ENCODE data around the gene CCDC74B.
"Not testable (repeated sequence)": the region's sequence is repeated elsewhere in the genome, so short reads cannot be mapped to it uniquely, and the experiment has no call there.

Gene CCDC74B

GRCh38 chr2:130165293-130166016 is 20.5 kb upstream of the CCDC74B start:
- no peak for DNase-seq

GRCh38 chr2:130162968-130163367 is 18.1 kb upstream of the CCDC74B start:
- no peak for DNase-seq

GRCh38 chr2:130162486-130162885 is 17.6 kb upstream of the CCDC74B start:
- DNase-seq: not testable (repeated sequence)

- not testable (repeated sequence) for DNase-seq
These were observed 16.2 kb upstream of the CCDC74B start for GRCh38 chr2:130160838-130161705.

DNA sequence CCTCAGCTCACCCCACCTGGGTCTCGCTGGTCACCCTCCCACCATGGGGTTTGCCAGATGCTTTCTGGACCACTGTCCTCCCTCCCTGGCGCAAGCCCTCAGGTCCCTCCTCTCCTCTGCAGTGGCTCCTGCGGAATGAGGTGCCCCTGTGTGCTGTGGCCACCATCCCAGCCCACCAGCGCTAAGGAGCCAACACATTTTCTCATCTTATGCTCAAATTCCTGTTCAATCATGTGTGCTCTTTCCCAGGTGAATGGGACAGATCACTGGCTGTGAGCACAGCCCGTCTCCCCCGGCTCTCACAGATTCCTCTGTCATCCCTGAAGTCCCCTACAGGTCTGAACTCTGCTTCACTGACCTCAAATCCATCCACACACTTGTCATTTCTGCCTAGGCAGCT is 15.2 kb upstream of the CCDC74B start:
- DNase-seq: no peak

- not testable (repeated sequence) for DNase-seq
These were observed 14.5 kb upstream of the CCDC74B start for GRCh38 chr2:130159376-130159775.

GRCh38 chr2:130158631-130159030 is 13.7 kb upstream of the CCDC74B start:
- DNase-seq: no peak

DNA sequence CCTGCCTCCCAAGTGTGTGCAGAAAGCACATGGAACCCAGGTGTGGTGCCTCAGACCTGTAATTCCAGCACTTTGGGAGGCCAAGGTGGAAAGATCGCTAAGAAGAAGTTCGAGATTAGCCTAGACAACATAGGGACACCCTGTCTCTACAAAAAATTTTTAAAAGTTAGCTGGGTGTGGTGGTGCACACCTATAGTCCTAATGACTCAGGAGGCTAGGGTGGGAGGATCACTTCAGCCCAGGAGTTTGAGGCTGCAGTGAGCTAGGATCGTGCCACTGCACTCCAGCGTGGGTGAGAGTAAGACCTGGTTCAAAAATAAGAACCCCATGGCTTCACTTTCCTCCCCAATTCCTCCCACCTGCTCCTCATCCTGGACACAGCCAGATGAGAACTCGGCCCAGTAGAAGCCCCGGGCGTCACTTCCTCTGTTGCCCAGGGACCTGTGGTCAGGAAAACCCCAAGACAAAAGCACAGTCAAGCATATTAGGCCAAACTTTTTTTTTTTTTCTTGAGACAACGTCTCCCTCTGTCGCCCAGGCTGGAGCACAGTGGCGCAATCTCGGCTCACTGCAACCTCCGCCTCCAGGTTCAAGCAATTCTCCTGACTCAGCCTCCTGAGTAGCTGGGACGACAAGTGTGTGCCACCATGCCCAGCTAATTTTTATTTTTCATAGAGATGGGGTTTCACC is 13.1 kb upstream of the CCDC74B start:
- DNase-seq: not testable (repeated sequence)

DNA sequence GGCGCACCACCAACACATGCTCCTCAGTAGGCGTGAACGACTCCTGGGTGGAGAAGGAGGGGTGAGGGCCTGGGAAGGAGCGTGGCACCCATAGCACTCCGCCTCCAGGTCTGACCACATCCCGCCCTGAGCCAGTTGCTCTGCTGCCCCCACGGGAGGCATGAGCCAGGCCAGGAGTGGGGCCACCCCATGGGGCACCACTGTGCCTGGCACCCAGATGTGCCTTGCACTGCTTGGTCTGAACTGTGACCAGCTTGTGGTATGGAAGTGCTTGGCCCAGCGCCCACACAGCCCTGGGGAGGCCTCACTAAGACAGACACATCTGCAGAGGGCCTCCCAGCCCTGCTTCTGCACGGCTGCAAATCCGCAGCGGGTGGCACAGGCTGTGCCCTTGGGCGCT is 12.4 kb upstream of the CCDC74B start:
- DNase-seq: not testable (repeated sequence)

DNA sequence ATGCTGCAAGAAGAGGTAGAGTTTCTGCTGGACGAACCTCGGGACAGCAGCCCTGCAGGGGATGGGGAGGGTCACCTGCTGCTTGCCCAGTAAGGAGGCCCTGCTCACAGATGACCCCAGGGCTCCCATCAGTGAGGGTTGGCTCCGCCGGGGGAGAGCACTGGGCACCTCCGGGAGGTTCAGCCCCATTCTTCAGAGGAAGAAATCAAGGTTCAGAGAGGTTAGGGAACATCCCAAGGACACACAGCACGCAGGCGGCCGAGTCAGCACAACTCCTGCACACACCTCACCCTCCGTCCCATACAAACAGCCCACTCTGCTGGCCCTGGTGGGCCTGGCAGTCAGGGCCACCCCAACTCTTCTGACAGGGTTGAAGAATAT is 11.7 kb upstream of the CCDC74B start:
- no peak for DNase-seq

GRCh38 chr2:130155956-130156623 is 11.2 kb upstream of the CCDC74B start:
- peak; percentile 85 for DNase-seq

DNA sequence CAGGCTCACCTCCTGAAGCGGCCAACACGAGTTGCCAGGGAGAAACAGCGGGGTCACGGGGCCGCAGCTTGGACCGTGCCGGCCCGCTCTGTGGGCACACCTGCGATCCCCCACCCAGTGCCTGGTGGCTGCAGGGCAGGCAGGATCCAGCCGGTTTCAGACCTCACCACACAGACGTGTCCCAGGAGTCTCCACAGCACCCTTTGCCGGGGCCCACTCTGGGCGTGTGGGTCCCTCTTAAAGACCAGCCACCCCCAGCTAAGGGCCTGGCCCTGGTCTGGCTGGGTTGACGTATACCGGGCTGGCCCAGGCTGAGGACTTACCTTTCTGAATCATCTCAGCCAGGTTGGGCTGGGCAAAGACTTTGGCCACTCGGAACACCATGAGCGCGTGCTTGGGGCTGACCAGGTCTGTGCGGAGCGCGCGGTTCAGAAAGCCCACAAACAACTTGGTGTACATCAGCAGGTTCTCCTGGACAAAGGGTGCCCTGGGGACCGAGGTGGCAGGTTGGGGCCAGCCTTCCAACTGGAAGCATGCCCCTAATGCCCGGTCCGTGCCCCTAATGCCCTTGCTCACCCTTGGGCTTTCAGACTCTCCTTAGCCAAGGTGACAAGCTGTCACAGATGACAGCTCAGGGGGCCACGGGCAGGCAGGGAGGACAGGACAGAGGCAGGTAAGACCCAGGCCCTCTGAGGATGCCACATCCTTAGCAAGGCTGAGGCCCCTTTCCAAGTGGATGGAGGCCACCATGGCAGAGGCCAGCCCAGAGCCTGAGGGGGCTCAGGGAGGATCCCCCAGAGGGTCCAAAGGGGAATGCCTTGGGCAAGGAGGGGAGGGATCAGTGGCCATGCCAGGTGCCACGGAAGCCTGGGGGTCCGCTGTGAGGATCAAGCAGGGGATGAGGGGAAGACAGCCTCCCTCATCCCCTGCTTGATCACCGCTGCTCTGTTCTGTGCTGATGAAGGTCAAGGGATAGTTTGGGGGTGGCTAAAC is 10.2 kb upstream of the CCDC74B start:
- DNase-seq: no peak

GRCh38 chr2:130154423-130154770 is 9.5 kb upstream of the CCDC74B start:
- not testable (repeated sequence) for DNase-seq

DNA sequence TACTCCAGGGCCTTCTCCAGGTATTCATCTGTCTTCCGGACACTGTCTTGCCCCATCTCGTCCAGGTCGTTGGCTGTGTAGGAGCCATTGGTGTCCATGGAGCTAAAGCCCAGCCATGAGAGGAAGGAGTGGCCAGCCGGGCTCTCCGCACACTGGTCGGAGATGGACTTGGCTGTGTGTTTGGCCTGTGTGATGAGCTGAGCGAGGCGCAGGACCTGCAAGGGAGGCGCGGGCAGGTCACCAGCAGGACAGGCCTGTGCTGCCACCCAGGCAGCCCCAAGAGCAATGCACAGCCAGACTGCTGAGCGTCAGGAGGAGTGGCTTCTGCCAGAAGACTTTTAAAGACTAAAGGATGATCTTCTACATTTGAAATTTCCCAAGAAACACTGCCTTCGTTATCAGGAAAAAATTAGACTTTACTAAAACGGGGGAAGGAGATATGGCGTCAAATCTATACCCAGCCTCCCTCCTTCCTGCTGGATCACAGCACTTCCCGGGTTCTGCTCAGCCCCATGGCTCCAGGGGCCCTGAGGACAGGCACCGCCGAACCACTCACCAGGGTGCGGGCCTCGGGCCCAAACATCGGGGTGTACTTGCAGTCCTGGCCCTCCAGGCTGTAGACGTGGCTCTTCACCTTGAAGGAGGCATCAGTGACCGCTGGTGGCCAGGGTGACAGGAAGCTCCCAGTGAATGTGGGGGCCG is 9.0 kb upstream of the CCDC74B start:
- not testable (repeated sequence) for DNase-seq

DNA sequence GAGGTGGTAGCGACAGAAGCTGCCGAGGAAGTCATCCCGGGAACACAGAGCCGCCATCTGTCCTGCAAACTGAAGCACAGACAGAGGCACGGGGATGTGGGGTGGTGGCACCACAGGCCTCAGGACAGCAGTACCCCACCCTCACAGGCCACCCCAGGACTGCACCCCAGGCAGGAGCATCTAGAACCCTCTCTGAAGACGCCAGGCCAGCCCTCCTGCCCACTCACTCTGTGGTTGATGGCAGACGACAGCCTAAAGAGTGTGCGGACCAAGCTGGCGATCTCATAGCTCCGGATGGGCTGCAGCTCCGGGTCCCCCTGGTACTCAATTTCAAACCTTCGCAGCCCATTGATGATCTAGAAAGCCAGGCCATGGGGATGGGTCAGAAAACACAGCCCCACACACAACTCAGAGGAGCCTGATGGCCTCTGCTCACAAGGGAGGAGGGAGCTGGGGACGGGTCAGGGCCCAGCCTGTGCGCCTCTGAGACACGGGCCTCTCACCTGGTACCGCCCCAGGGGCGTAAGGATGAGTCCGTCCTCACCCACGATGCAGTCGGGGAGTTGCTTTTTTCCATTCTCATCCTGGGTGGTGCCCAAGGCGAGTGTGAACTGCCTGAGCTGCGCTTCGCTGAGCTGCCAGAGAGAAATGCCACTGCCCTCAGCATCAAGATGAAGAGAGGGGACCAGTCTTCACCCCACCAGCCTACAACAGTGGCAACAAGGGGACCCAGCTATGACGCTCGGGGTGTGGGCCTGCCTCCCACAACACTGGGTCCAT is 8.1 kb upstream of the CCDC74B start:
- DNase-seq: no peak

- not testable (repeated sequence) for DNase-seq
These were observed 7.4 kb upstream of the CCDC74B start for GRCh38 chr2:130152136-130152815.

GRCh38 chr2:130151145-130151512 is 6.2 kb upstream of the CCDC74B start:
- not testable (repeated sequence) for DNase-seq

- DNase-seq: no peak
These were observed 5.6 kb upstream of the CCDC74B start for GRCh38 chr2:130150181-130151144.

Measured in NCI-H1105 (cell line).